Pancreas (tissue), 10 donors: ENCODE data around the gene PYCR2. TPM values are rescaled to one million over a fixed set of nuclear protein-coding genes. Genes with fewer than 3 reads are reported as not detected.
"Not testable (repeated sequence)": the region's sequence is repeated elsewhere in the genome, so short reads cannot be mapped to it uniquely, and the experiment has no call there.

Experiments
- ATAC-seq, 4 donors: fragments of 200-7000 bp; cut with Tn5 transposase; one replicate each; pipeline versions ENCODE4 v1.8.0 to v1.9.1; 2020; ENCODE audit warnings: mild to moderate bottlenecking in 4 of 4, moderate library complexity in 4 of 4
- DNase-seq, 6 donors: peaks; one replicate each; pipeline ENCODE4 v3.0.0-alpha.2; 2020
- FAIRE-seq: peaks from 2 replicates; lab custom pipeline; 2012; peaks lifted over from hg19 to GRCh38; lab: Jason Lieb, UNC
- H3K27ac ChIP-seq, 4 donors: fragments of 200-600 bp; sonication (generic); 1 replicate in 3 of 4; 2 replicates in 1 of 4; pipeline versions ENCODE4 v1.5.0 to v1.8.0; 2020
- H3K27me3 ChIP-seq, 4 donors: fragments of 200-600 bp; one replicate each; pipeline ENCODE4 v1.8.0; 2021
- H3K36me3 ChIP-seq, 3 donors: fragments of 200-600 bp; sonication (generic) in 1 of 3; one replicate each; pipeline versions ENCODE4 v1.5.0 to v1.8.0; 2020 to 2021
- H3K4me1 ChIP-seq, 3 donors: fragments of 200-600 bp; one replicate each; pipeline ENCODE4 v1.8.0; 2021
- H3K4me3 ChIP-seq, 4 donors: fragments of 200-600 bp; sonication (generic) in 2 of 4; one replicate each; pipeline versions ENCODE4 v1.5.0 to v1.8.0; 2020 to 2021
- H3K9me3 ChIP-seq, 4 donors: fragments of 200-600 bp; one replicate each; pipeline ENCODE4 v1.8.0; 2021
- CTCF ChIP-seq, 4 donors: fragments of 200-600 bp; sonication (generic) in 3 of 4; IDR thresholded peaks; one replicate each; pipeline versions ENCODE4 v1.5.0 to v1.8.0; 2021; ENCODE audit warnings: antibody characterized with exemption in 4 of 4
- WGBS, 2 donors: extraction: QIAGEN DNeasy Blood & Tissue Kit; methylation state at CpG; one replicate each; pipeline ENCODE4 v1.1.7; 2013; 5-methylcytosine and 5-hydroxymethylcytosine counted together
- intact Hi-C, 3 donors: fragments of 100-400 bp; cut with DNase I; formaldehyde crosslinking; loops; one replicate each; pipeline versions ENCODE4 v1.11.1 to v1.14.2; 2022
- polyA plus RNA-seq, 2 donors: library from polyadenylated mRNA; stranded (reverse); fragments of 200-250 nt; gene quantifications; one replicate each; pipeline ENCODE4 v1.2.3, GENCODE V29; 2013
- total RNA-seq, 6 donors: library from RNA; stranded (reverse); fragmentation: NEBNext Ultra II Directional in 4 of 6; extraction: Animal tissue kit (Norgen Biotek cat#: 25700) in 4 of 6; gene quantifications; one replicate each; pipeline versions ENCODE4 v1.2.1 to v1.2.4, GENCODE V29; 2021 to 2023
- donor health status: healthy with polysubstance abuse.
- donor health status: DM: no; HTN: no; CAD: no; lungs with moderate emphysema.
- donor health status: DM: no; HTN: no; CAD: no.
- donor health status: control.
- donor health status: control.
- donor health status: Bipolar disorder and iron deficiency.
- donor health status: DM: yes; HTN: yes; CAD: no.
- donor health status: DM: no; HTN: no; CAD: no.
- donor health status: DM: no; HTN: no; CAD: no.
- donor health status: DM: yes; HTN: yes; CAD: no.

The PYCR2 gene
- total and polyA plus RNA-seq, 8 donors = 21.3 to 88.9 (median 34.7) TPM

DNA sequence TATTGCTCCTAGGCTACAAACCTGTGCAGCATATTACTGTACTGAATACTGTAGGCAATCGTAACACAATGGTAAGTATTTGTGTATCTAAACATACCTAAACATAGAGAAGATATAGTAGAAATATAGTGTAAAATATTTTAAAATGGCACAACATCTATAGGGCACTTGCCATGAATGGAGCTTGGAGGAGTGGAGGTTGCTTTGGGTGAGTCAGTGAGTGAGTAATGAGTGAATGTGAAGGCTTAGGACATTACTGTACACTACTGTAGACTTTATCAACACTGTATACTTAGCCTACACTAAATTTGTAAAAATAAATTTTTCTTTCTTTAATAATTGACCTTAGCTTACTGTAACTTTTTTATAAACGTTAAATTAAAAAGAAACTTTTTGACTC, 9.0 kb upstream of the PYCR2 start:
- Histone ChIP-seq H3K9me3 (no peaks in the 10 kb centered on the region), H3K27me3 (no peaks in the 10 kb centered on the region), H3K4me1 (no peaks in the 10 kb centered on the region), H3K27ac (no peak overlapping the region), H3K4me3 (no peak overlapping the region), H3K36me3 (no peaks in the 10 kb centered on the region)
- intact Hi-C loops = no loop called here
- WGBS, 2 donors = 54 to 73% methylated on average over 2 of the region's 2 CpGs
- DNase-seq = no peak
- ATAC-seq = no peak
- TF ChIP-seq CTCF (IDR thresholded peaks at IDR 0.05) = no peak
- FAIRE-seq = no peak

DNA sequence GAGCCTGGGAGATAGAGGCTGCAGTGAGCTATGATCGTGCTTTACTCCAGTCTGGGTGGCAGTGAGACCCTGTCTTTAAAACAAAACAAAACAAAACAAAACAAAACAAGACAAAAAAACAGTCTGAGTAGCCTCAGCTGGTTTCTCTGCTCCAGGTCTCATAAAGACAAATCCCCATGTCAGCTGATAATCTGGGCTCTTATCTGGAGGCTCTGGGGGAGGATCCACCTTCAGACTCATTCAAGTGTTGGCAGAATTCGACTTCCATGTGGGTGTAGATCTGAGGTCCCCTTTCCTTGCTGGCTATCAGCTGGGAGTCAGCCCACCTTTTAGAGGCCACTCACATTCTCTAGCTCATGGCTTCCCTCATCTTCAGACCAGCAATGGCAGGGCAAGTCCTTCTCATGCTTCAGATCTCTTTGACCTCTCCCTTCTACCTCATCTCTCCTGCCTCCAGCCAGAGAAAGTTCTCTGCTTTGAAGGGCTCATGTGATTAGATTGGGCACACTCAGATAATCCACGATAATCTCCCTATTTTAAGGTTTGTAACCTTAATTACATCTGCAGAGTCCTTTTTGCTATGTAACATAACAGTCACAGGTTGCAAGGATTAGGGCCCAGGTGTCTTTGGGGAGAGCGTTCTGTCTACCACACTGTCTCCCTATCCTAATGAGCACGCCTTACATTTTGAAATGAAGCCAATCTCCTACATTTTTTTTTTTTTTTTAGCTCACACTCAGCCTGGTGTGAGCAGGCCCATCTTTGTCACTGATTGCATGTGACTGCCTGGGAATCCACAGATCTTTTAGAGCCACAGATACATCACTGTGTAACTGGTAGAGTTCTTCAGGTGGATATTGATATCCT, 7.5 kb upstream of the PYCR2 start:
- no peak for FAIRE-seq
- ATAC-seq = no peak
- no peak overlapping the region for H3K4me3 ChIP-seq
- intact Hi-C loops = no loop called here
- H3K27ac ChIP-seq = no peak overlapping the region
- no peaks in the 10 kb centered on the region for H3K36me3 ChIP-seq
- no peaks in the 10 kb centered on the region for H3K4me1 ChIP-seq
- TF ChIP-seq CTCF (IDR thresholded peaks at IDR 0.05) = no peak
- no peak for DNase-seq
- no peaks in the 10 kb centered on the region for H3K27me3 ChIP-seq
- H3K9me3 ChIP-seq = no peaks in the 10 kb centered on the region
- 79 to 81% methylated on average over 5 of the region's 5 CpGs for WGBS, 2 donors

DNA sequence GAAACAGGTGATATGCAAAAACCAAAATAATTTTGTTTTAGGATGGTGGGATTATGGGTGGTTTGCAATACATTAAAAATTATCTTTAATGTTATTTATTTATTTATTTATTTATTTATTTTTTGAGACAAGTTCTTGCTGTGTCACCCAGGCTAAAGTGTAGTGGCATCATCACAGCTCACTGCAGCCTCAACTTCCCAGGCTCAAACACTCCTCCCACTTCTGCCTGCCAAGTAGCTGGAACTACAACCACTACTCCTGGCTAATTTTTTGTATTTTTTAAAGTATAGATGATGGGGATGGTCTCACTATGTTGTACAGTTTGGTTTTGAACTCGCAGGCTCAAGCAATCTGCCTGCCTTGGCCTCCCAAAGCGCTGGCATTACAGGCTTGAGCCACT, 6.5 kb upstream of the PYCR2 start:
- H3K4me3 ChIP-seq = no peak overlapping the region
- TF ChIP-seq CTCF (IDR thresholded peaks at IDR 0.05) = no peak
- DNase-seq = no peak
- H3K36me3 ChIP-seq = no peaks in the 10 kb centered on the region
- no peak for ATAC-seq
- intact Hi-C loops = no loop called here
- no peaks in the 10 kb centered on the region for H3K9me3 ChIP-seq
- no peak for FAIRE-seq
- 82 to 98% methylated on average over 2 of the region's 2 CpGs for WGBS, 2 donors
- no peaks in the 10 kb centered on the region for H3K27me3 ChIP-seq
- no peak overlapping the region for H3K27ac ChIP-seq
- no peaks in the 10 kb centered on the region for H3K4me1 ChIP-seq

DNA sequence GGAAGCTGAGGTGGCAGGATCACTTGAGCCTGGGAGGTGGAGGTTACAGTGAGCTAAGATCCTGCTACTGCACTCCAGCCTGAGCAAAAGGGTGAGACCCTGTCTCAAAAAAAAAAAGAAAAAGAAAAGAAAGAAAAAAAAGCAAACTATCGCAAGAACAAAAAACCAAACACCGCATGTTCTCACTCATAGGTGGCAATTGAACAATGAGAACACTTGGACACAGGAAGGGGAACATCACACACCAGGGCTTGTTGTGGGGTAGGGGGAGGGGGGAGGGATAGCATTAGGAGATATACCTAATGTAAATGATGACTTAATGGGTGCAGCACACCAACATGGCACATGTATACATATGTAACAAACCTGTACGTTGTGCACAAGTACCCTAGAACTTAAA, 5.4 kb upstream of the PYCR2 start:
- intact Hi-C loops, H3K4me3 ChIP-seq, H3K4me1 ChIP-seq, H3K9me3 ChIP-seq, ATAC-seq, FAIRE-seq, H3K27me3 ChIP-seq, H3K27ac ChIP-seq, DNase-seq, H3K36me3 ChIP-seq: not testable (repeated sequence)
- WGBS, 2 donors = 92 to 97% methylated on average over 3 of the region's 3 CpGs

- H3K9me3 ChIP-seq = no peaks in the 10 kb centered on the region
- WGBS, 2 donors = 81 to 90% methylated on average over 14 of the region's 14 CpGs
- FAIRE-seq = no peak
- intact Hi-C loops = no loop called here
- no peak for DNase-seq
- TF ChIP-seq CTCF (IDR thresholded peaks at IDR 0.05) = no peak
- no peak for ATAC-seq
- no peak overlapping the region for H3K4me3 ChIP-seq
- no peaks in the 10 kb centered on the region for H3K27me3 ChIP-seq
- H3K27ac ChIP-seq = no peak overlapping the region
- no peaks in the 10 kb centered on the region for H3K36me3 ChIP-seq
- peaks cover 0 to 5% (median 0%) of the 10 kb centered on the region in 3 donors for H3K4me1 ChIP-seq
These were observed 4.4 kb upstream of the PYCR2 start for GRCh38 chr1:225928186-225929175.
